COLO829 (cell line): ENCODE results near the gene PLXNB1.
"Not testable (repeated sequence)": the region's sequence is repeated elsewhere in the genome, so short reads cannot be mapped to it uniquely, and the experiment has no call there.

Experiments
- DNase-seq: peaks from one replicate; pipeline ENCODE4 v3.0.0; 2012; ENCODE audit warnings: low spot score

PLXNB1 gene

DNA sequence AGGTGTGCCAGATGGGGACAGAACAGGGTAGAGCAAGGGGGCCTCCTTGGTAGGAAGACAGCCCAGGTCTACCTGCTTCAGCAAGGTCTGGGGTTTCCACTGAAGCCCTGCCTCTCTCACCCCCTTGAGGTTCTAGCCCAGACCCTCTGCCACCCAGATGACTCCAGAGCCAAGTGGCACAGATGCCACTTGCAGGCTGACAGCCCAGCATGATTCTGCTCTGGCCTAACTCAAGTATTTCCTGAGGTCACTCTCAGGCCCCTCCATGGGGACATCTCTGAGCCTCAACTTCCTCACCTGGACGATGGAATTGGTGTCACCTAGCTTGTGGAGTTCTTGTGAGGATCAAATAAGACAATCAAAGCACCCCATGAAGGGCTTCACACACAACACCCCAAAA lies 23.9 kb downstream of the PLXNB1 start:
- no peak for DNase-seq

DNA sequence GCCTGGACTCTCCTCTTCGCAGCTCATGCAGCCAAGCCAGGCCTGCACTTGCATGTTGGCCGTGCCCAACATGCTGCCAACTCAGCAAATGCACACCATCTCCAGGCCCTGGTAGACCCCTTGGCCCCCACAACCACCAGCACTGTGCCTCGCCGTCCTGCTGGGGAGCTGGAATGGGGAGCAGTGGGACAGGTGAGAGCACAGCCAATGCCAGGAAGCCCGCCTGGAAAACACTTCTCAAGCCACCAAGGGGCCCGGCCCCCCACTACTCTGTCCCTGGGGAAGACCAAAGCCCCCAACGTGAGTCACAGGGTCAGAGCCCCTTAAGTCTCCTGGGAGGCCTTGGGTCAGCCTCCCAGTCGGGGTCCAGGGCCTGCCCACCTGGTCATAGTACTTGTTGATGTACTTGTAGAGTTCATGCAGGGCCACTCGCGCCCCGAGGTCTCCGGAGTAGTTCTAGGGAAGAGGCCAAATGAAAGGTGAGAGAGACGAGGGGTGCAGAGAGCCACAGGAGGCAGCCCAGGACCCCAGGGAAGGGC lies 24.5 kb downstream of the PLXNB1 start:
- DNase-seq: no peak

DNA sequence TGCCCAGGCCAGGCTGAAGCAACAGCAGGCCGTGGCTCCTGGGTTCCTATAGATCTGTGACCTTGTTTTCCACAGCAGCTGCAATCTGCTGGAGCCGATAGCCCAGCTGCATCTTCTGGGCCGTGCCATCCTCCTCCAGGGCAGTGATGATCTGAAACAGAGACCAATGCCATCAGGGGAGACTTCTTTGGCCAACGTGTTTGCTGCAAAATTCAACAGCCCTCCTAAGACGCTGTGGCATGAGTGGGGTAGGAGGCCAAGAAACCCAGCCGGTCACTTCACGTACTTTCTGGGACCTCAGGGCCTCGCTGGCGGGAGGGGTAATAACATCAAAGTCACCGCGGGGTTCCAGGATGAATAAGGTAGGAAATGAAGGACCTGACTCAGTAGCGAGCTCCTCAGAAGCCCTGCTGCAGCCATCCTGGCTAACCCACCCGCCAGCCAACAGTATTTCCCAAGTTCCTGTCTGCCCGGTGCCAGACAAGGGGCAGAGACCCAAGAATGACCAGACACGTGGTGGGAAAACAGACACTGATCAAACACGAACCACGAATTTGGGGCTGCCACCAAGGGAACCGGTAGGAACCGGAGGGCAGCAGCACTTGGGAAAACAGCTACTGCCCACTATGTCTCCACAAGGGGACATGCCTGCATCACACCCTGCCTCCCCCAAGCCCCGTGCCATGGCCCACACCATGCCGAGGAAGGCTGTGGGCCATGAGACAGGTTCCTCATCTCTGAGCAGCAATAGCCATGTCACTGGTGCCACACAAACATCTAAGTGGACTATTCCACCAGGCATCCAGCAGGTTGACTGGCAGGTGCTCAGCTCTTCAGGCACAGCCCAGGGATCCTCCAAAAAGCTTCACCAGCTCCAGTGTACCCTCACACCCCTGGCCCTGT lies 25.2 kb downstream of the PLXNB1 start:
- DNase-seq: no peak

DNA sequence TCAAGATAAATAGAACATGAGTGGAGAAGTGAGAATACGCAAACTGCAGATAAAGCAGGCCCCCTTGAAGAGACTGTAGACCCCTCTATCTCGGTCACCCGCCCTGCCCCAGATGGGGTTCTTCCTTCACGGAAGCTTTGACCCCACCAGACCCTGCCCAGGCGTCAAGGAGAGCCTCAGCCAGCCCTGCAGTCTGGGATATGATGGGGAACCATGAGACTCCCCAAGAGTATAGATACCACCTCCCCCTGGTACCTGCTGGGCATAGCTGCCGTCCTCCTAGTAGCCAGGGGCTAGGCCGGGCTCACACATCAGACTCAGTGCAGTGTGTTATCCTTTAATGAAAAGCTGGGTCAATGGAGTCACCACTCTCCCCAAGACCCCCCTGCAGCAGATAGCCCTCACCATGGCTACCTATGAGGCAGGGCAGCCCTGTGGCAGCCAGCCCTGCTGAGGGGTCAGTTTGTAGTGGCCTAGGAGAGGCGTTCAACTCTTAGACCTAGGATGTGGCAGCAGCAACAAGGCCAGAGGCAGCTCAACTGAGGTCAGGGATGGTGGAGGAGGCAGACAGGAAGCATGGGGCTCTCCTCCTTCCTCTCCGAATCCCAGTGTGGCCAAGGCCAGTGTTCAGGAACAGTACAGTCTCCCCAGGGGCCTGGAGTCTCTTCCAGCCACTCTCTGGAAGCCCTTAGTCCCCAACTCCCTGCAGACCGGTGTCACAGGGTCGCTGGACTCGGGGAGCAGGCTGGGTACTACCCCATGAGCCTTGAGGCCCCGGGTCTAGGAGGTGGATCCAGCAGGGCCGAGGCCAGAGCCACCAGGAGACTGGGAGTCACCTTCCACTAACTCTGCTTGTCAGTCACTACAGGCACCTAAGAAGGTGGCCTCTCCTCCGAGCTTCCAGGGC lies 26.1 kb downstream of the PLXNB1 start:
- DNase-seq: no peak

GRCh38 chr3:48402907-48403306 lies 27.0 kb downstream of the PLXNB1 start:
- DNase-seq: no peak

GRCh38 chr3:48402281-48402732 lies 27.6 kb downstream of the PLXNB1 start:
- DNase-seq: peak; percentile 81

DNA sequence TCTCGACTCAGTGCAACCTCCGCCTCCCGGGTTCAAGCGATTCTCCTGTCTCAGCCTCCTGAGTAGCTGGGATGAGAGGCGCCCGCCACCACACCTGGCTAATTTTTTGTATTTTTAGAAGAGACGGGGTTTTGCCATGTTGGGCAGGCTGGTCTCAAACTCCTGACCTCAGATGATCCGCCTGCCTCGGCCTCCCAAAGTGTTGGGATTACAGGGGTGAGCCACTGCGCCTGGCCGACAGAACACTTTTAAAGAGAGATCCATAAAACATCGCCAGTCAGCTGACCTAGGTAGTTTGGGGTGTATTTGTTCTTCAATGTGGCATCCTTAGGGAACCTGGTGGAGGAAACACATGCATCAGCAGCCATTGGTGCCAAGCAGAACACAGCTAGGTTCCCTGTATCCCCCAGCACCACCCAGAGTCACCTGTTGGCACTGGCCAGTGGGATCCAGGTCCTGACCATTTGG lies 28.4 kb downstream of the PLXNB1 start:
- not testable (repeated sequence) for DNase-seq

- peak; percentile 86 for DNase-seq
Measured at GRCh38 chr3:48400824-48401433, 29.0 kb downstream of the PLXNB1 start.

- DNase-seq: no peak
Measured at GRCh38 chr3:48399387-48400172, 30.3 kb downstream of the PLXNB1 start.

- DNase-seq: no peak
Measured at GRCh38 chr3:48398701-48399386, 31.0 kb downstream of the PLXNB1 start.

- DNase-seq: no peak
Measured at GRCh38 chr3:48397767-48398681, 31.9 kb downstream of the PLXNB1 start.

DNA sequence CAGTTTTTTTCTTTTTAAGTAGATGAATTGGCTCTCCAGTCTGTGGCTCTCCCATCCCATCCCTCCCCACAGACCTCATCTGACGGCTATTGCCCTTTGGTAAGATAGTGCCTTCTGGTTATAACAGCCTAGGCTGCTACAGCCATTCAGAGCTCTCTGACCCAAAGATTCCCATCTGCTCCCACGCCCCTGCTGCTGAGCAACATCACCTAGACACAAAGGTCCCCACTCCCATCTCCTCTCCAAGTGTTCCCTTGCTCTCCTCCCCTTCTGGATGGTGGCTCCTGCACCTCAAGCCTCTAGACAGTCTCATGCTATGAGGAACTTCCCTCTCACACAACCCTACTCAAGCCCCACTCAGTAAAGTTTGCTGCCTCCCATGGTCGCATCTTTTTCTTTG lies 34.2 kb downstream of the PLXNB1 start:
- no peak for DNase-seq

DNA sequence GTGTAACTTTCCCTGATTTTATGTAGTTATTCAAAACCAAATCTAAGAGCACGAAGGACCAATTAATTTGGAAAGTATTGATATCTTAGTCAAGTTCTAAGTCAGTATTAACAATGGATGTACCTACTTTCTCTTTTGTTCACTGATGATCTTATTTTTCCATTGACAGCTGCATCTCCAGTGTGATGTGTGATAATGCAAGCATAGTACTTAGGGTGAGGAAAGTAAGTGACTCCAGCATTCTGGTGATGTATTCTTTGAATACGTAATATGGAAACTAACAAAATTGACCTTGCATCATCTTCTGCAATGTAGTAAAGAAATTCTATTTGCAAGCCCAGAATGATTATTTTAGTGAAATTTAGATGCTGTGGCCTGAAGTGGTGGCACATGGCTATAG lies 35.5 kb downstream of the PLXNB1 start:
- no peak for DNase-seq

DNA sequence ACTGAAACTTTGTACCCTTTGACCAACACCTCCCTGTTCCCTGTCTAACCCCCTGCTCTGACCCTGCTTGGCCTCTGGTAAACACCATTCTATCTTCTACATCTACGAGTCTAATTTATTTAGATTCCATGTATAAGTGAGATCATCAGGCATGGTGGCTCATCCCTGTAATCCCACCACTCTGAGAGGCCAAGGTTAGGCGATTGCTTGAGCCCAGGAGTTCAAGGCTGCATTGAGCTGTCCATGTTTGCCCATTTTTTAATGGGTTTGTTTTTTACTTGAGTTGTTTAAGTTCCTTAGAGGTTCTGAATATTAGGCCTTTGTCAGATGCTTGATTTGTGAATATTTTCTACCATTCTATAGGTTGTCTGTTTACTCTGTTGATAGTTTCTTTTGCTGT lies 40.9 kb downstream of the PLXNB1 start:
- DNase-seq: no peak

GRCh38 chr3:48387634-48388033 lies 42.3 kb downstream of the PLXNB1 start:
- no peak for DNase-seq

GRCh38 chr3:48372862-48373435 lies 56.9 kb downstream of the PLXNB1 start:
- no peak for DNase-seq

DNA sequence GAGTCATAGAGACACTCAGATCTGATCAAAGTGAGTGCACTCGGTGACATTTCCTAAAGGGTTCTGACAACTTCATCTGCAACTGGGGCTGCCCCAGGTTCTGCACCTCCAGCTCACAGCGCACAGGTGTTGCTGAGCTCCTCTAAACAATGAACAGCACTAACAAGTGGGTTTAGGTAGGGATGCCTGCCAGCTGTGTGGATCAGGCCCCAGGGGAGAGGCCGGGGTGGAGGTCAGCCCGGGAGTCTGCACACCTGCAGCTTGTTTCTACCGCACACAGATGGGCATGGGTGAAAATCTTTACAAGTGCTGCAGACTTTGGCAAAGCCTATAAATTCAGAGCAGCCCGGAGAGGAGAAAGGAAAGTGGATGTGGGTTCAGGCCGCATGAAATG lies 57.5 kb downstream of the PLXNB1 start:
- DNase-seq: no peak

DNA sequence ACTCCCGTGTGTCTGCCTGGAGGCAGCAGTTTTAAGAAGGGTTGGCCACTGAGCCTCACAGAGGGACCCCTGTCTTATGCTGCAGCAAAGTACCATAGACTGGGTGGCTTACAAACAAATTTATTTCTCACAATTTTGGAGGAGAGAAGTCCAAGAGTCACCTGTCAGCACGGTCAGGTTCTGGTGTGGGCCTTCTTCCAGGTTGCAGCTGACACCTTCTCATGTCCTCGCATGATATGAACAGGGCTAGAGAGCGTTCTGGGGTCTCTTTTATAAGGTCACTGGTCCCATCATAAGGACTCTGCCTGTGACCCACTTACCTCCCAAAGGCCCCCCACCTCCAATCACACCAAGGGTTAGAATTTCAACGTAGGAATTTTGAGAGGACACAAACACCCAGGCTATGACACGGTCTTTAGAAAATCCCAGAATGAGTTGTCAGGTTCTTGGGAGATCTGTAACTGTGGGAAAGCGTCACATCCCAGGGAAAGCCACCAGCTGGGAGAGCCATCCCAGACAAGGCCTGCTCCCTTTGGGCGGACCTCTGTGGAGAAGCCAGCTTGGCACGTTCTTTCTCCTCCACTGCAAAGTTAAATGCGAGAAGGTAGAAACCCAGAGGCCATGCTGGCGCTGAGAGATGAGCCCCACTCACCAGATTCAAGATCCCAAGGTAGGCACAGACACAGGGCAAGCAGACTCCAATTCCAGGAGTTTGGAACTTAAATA lies 58.1 kb downstream of the PLXNB1 start, which contains the start of gene FBXW12:
TSS of gene FBXW12 (plus strand) at position 569 of the 726 bp plus-strand sequence. CDS start 549 bp downstream, outside the sequence.
- DNase-seq: no peak
